Stimulated activated naive CD8-positive, alpha-beta T cell treated with anti-CD3 and anti-CD28 coated beads, Interleukin-15, amount 100 ng/mL, for 72 hours (primary cell): ENCODE data around the gene TWF2.

Source experiments
- ATAC-seq: fragments of 150-1000 bp; cut with Tn5 transposase; 2 replicates; pipeline ENCODE4 v1.10.0; 2021; ENCODE audit warnings: mild to moderate bottlenecking, moderate library complexity
- DNase-seq, 2 donors: peaks; one replicate each; pipeline ENCODE4 v3.0.0; 2021 to 2022
- H3K27ac Mint-ChIP-seq, 2 donors: one replicate each; pipeline ENCODE4 v1.8.0; 2022; ENCODE audit warnings: mild to moderate bottlenecking in 2 of 2, mixed read lengths in 2 of 2, moderate library complexity in 2 of 2
- H3K27me3 Mint-ChIP-seq: one replicate; pipeline ENCODE4 v1.8.0; 2022; ENCODE audit warnings: mixed read lengths
- H3K4me1 Mint-ChIP-seq: one replicate; pipeline ENCODE4 v1.8.0; 2022; ENCODE audit warnings: mild to moderate bottlenecking, mixed read lengths
- H3K4me3 Mint-ChIP-seq, 2 donors: one replicate each; pipeline ENCODE4 v1.8.0; 2022; ENCODE audit warnings: mild to moderate bottlenecking in 2 of 2, mixed read lengths in 2 of 2, moderate library complexity in 1 of 2
- H3K9me3 Mint-ChIP-seq, 2 donors: one replicate each; pipeline ENCODE4 v1.8.0; 2022; ENCODE audit warnings: mixed read lengths in 2 of 2

TWF2 gene

DNA sequence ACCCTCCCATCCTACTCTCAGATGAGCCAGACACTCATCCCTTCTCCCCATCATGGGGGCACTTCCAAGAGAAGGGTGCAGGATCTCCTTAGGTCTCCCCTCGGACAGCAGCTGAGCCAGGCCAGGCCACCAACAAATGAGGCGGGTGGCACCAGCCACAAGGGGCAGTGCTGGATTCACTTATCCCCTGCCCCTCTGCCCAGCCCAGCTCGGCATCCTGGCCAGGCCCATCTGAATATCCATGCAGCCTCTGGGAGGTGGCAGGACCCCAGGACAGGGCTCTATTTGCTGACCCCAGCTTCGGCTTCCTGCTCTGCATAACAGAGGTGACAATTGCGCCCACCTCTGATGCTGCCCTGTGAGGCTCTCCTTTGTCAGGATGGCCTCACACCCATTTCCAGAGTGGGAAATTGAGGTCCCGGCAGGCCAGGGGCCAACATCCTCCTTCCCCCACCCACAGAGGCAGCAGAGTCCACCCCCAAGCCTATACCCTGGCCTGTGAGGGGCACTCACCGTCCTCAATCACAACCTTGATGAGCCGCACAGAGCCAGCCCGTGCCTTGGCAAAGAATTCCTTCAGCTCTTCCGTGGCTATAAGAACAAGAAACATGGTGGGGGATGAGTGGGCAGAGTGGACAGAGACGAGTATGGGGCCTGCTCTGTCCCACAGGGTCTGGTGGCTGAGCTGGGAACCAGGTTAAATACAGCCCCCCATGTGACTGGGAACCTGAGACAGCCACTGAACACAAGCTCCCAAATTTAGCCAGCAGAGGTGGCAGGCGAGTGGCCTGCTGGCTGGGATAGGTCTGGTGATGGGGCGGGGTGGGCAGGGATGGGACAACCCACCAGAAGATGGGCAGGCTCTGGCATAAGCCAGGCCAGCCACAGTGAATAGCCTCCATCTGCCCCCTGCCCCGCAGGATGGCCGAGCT is 4.2 kb downstream of the TWF2 start:
- ATAC-seq, result no peak
- H3K4me1 Mint-ChIP-seq, result peaks cover 90% of the 10 kb centered on the region
- peak overlapping the region in 1 of 2 donors; percentile 30 for H3K4me3 Mint-ChIP-seq
- no peak for DNase-seq
- no peaks in the 10 kb centered on the region for H3K9me3 Mint-ChIP-seq
- no peaks in the 10 kb centered on the region for H3K27me3 Mint-ChIP-seq
- peak overlapping the region; percentile 85 to 86 for H3K27ac Mint-ChIP-seq

GRCh38 chr3:52233968-52234367 is 5.0 kb downstream of the TWF2 start:
- H3K27me3 Mint-ChIP-seq, result no peaks in the 10 kb centered on the region

GRCh38 chr3:52233108-52233591 is 5.8 kb downstream of the TWF2 start:
- ATAC-seq (no peak), DNase-seq (no peak)
- H3K27me3 Mint-ChIP-seq, result no peaks in the 10 kb centered on the region
- H3K27ac Mint-ChIP-seq, result peak overlapping the region in 1 of 2 donors; percentile 34
- H3K4me3 Mint-ChIP-seq, result peak overlapping the region; percentile 19 to 51
- H3K9me3 Mint-ChIP-seq, result no peaks in the 10 kb centered on the region
- H3K4me1 Mint-ChIP-seq, result peaks cover 94% of the 10 kb centered on the region

More at GRCh38 chr3:52233968-52234367, 5.0 kb downstream of the TWF2 start:
- peak overlapping the region; percentile 48 to 86 for H3K27ac Mint-ChIP-seq
- ATAC-seq, result no peak
- H3K4me1 Mint-ChIP-seq, result peaks cover 94% of the 10 kb centered on the region
- H3K9me3 Mint-ChIP-seq, result no peaks in the 10 kb centered on the region
- no peak overlapping the region for H3K4me3 Mint-ChIP-seq
- no peak for DNase-seq

GRCh38 chr3:52232279-52233107 is 6.5 kb downstream of the TWF2 start:
- peak overlapping the region in 1 of 2 donors; percentile 89 for H3K27ac Mint-ChIP-seq
- H3K9me3 Mint-ChIP-seq, result no peaks in the 10 kb centered on the region
- peak; percentile 4 for ATAC-seq
- H3K27me3 Mint-ChIP-seq, result no peaks in the 10 kb centered on the region
- peak overlapping the region; percentile 20 to 51 for H3K4me3 Mint-ChIP-seq
- DNase-seq, result peak in 1 of 2 donors; percentile 46
- peaks cover 94% of the 10 kb centered on the region for H3K4me1 Mint-ChIP-seq

DNA sequence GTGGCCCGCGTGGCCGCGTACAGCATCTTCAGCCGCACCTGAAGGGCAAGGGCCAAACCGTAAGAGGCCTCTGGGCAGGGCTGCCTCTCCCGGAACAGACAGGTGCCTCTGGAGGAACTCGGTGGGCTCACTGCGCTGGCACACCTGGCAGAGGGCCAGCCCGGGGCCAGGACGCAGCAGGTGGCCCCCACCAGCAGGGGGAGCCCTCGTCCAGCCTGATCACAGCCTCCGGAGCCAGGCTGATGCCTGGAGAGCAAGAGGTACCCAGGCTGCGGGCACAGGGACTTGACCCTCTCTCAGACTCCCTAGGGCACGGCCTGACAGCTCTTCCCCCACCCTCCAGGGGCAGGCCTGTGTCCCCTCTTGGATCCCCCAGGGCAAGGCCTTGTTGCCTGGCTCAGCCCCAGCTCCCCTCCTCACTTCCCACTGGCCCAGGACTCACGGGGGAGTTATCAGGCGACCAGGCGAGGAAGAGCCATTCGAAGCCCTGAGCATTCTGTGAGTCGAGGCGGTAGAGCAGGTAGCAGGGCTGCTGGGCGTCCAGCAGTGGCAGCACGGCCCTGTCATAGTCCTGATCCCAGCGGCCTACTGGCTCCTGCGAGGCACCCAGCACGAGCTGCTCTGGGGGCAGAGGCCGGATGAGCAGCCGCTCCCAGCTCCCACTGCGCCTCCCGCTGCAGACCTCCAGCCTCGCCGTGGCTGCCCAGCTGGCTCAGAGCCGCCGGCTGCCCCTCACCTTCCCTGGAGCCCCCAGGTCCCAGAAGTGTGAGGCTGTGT is 7.3 kb downstream of the TWF2 start:
- DNase-seq, result peak; percentile 87 to 88
- Mint-ChIP-seq H3K4me3 (peak overlapping the region; percentile 56 to 58), H3K4me1 (peaks cover 94% of the 10 kb centered on the region), H3K27ac (peak overlapping the region; percentile 80 to 89), H3K9me3 (no peaks in the 10 kb centered on the region), H3K27me3 (no peaks in the 10 kb centered on the region)
- peak; percentile 82 for ATAC-seq

DNA sequence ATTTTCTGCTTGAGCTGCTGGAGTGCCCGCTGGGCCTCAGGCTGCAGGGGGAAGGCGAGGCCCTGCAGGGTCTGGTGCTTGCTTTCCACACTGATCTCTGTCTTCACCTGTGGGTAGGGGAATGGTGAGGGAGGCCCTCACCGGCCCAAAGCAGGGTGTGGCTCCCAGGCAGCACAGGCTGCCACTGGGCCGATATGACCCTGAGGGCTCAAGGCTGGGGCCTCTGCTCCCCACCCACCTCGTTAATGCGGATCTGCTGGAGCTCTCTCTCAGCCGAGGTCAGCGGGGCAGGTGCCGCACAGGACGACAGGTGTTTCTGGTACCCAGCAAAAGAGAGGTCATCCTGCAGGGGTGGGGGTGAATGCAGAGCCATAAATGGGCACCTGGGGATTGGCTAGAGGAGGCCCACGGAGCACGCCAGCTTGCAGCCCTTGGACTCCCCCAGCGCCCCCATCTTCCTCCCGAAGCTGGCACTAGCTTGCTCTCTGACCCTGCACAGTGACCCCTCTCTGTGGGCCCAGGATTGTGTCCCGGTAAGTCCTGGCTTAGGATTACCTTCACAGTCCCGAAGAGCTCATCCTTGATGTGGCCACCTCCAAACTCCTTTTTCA is 8.0 kb downstream of the TWF2 start:
- Mint-ChIP-seq H3K27me3 (no peaks in the 10 kb centered on the region), H3K4me1 (peaks cover 94% of the 10 kb centered on the region), H3K27ac (peak overlapping the region in 1 of 2 donors; percentile 84), H3K4me3 (peak overlapping the region in 1 of 2 donors; percentile 58), H3K9me3 (no peaks in the 10 kb centered on the region)
- no peak for ATAC-seq
- no peak for DNase-seq

GRCh38 chr3:52230461-52230860 is 8.5 kb downstream of the TWF2 start:
- Mint-ChIP-seq H3K4me3 (no peak overlapping the region), H3K4me1 (peaks cover 94% of the 10 kb centered on the region), H3K27me3 (no peaks in the 10 kb centered on the region), H3K9me3 (no peaks in the 10 kb centered on the region), H3K27ac (peak overlapping the region in 1 of 2 donors; percentile 71)
- ATAC-seq, result no peak
- DNase-seq, result no peak

GRCh38 chr3:52229656-52230055 is 9.3 kb downstream of the TWF2 start:
- Mint-ChIP-seq H3K27ac (peak overlapping the region in 1 of 2 donors; percentile 40), H3K27me3 (no peaks in the 10 kb centered on the region), H3K9me3 (no peaks in the 10 kb centered on the region), H3K4me1 (peaks cover 94% of the 10 kb centered on the region), H3K4me3 (no peak overlapping the region)
- ATAC-seq, result no peak
- DNase-seq, result no peak

- no peak for ATAC-seq
- Mint-ChIP-seq H3K4me1 (peaks cover 94% of the 10 kb centered on the region), H3K4me3 (no peak overlapping the region), H3K27me3 (no peaks in the 10 kb centered on the region), H3K27ac (no peak overlapping the region), H3K9me3 (no peaks in the 10 kb centered on the region)
- DNase-seq, result no peak
Measured at GRCh38 chr3:52228751-52229291, 10.1 kb downstream of the TWF2 start.

DNA sequence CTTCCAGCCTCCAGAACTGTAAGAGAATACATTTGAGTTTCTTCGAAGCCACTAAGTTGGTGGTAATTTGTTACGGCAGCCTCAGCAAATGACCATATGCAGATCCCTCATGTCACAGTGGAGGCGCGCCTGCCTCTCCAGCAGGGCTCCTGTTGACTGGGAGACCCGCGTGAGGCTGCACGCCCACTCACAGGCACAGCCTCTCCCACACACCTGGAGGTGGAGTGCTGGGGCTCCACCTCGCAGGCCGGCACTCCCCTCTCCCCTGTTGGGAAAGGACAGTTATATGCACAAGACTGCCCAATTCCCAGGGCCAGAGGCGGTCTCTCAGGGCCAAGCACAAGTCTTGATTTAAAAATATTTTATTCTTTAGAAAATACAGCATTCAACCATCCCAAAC is 10.7 kb downstream of the TWF2 start:
- Mint-ChIP-seq H3K4me3 (no peak overlapping the region), H3K27ac (no peak overlapping the region), H3K27me3 (no peaks in the 10 kb centered on the region), H3K4me1 (peaks cover 94% of the 10 kb centered on the region), H3K9me3 (no peaks in the 10 kb centered on the region)
- ATAC-seq (no peak), DNase-seq (no peak)

DNA sequence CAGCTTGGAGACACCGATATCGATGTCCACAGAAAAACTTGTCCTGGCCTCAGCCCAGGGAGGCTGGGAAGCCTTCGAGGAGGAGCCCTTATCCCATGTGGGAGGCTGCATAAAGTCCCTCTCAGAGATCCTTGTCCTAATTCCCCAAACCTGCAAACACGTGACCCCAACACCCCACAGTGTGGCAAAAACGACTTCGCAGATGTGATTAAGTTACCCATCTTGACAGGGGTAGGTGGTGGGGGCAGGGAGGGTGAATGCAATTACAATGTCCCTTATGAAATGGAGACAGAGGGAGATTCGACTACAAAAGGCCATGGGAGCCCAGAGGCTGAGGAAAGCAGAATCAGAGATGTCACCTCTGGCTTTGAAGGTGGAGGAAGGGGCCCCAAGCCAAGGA is 11.2 kb downstream of the TWF2 start:
- peaks cover 94% of the 10 kb centered on the region for H3K4me1 Mint-ChIP-seq
- ATAC-seq, result no peak
- no peaks in the 10 kb centered on the region for H3K27me3 Mint-ChIP-seq
- no peak overlapping the region for H3K27ac Mint-ChIP-seq
- H3K9me3 Mint-ChIP-seq, result no peaks in the 10 kb centered on the region
- DNase-seq, result no peak
- no peak overlapping the region for H3K4me3 Mint-ChIP-seq

DNA sequence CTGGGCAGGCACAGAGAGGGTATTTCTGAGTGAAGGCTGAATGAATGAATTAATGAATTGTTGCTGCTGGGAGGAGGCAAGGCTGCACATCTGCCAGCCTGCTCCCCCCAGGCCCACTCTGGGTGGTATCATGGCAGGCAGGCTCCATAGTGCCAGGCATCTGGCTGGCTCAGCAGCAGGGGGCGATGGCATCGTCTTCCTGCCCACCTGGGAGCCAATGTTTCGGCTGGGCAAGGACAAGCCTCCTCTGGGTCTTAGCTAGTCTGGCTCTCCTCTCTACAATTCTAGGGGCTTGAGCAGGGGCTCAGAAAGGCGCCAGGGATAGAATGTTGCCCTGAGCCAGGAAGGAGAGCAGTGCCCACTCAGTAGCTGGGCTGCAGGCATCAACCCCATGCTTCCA is 11.8 kb downstream of the TWF2 start:
- DNase-seq, result no peak
- ATAC-seq, result no peak
- Mint-ChIP-seq H3K4me1 (peaks cover 94% of the 10 kb centered on the region), H3K27me3 (no peaks in the 10 kb centered on the region), H3K4me3 (no peak overlapping the region), H3K9me3 (no peaks in the 10 kb centered on the region), H3K27ac (peak overlapping the region; percentile 67 to 71)

DNA sequence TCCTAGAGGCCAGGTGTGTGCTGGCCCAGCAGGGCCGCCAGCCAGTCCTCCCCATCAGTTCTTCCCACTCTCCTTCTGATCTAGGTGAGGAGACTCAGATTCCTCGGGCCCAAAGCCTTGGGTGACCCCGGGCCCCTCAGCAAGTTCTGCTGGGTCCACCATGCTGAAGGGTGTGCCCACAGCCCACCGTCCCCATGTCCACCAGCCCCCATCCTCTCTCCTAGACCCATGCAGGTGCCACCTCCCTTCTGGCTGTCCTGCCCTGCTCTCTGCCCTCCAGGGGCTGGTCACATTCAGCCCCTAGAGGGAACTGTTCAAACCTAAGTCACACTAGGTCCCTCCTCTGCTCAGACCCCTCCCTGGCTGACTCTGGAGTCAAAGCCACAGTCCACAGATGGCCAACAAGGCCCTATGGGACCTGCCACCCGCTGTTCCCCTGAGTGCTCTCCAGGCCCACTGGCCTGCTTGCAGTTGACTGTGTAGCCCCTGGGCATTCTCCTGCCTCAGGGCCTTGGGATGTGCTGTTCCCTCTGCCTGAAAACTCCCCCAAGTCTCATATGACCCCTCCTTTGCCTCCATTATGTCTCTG is 12.6 kb downstream of the TWF2 start:
- peak overlapping the region; percentile 68 to 72 for H3K4me3 Mint-ChIP-seq

More for the DNA sequence above, 12.6 kb downstream of the TWF2 start:
- H3K4me1 Mint-ChIP-seq, result peaks cover 94% of the 10 kb centered on the region
- no peaks in the 10 kb centered on the region for H3K27me3 Mint-ChIP-seq
- ATAC-seq (peak; percentile 35), DNase-seq (no peak)
- H3K27ac Mint-ChIP-seq, result peak overlapping the region; percentile 72 to 95
- H3K9me3 Mint-ChIP-seq, result no peaks in the 10 kb centered on the region
